ENCODE measurements around the gene FGG. TPM values are rescaled to one million over a fixed set of nuclear protein-coding genes. Genes with fewer than 3 reads are reported as not detected.

The FGG gene
- total RNA-seq, 4 donors from 2014 or later = not detected

DNA sequence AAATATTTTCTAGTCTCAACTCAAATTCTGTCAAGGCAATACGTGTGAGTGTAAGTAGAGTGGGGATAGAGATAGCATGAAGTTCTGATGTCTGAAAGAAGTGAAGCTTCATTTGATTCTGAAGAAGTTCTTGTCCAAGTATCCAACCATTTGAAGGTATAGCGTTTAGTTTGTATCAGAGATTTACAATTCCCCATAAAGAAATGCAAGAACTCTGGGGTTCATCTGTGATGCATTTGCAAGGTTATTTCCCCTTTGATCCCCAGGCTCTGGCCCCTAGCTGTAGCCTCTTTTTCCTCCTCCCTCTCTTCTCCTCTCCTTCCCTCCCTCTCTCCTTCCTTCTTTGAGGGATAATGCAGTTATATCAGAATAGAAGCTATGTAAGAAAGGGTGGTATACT, 29.7 kb downstream of the FGG start:
- no peak for DNase-seq
- no peak overlapping the region for H3K4me3 ChIP-seq
- WGBS, 2 donors = 51 to 83% methylated on average over 2 of the region's 2 CpGs
- TF ChIP-seq POLR2A (IDR thresholded peaks at IDR 0.05) (no peak), CTCF (IDR thresholded peaks at IDR 0.05) (no peak)
- H3K4me1 ChIP-seq = no peaks in the 10 kb centered on the region
- no peaks in the 10 kb centered on the region for H3K9me3 ChIP-seq
- intact Hi-C loops (cut with DNase I) = no loop called here
- H3K36me3 ChIP-seq = no peaks in the 10 kb centered on the region
- no peak overlapping the region for H3K27ac ChIP-seq
- no peaks in the 10 kb centered on the region for H3K27me3 ChIP-seq

GRCh38 chr4:154579927-154580326, 32.5 kb downstream of the FGG start:
- DNase-seq = no peak
- H3K36me3 ChIP-seq = no peaks in the 10 kb centered on the region
- H3K4me1 ChIP-seq = no peaks in the 10 kb centered on the region
- peaks cover 0 to 7% (median 0%) of the 10 kb centered on the region in 4 donors for H3K27me3 ChIP-seq
- H3K27ac ChIP-seq = no peak overlapping the region
- intact Hi-C loops (cut with DNase I) = no loop called here
- TF ChIP-seq CTCF (IDR thresholded peaks at IDR 0.05) = no peak
- no peak for TF ChIP-seq POLR2A (IDR thresholded peaks at IDR 0.05)
- no peaks in the 10 kb centered on the region for H3K9me3 ChIP-seq
- no peak overlapping the region for H3K4me3 ChIP-seq

- no peaks in the 10 kb centered on the region for H3K9me3 ChIP-seq
- H3K4me3 ChIP-seq = no peak overlapping the region
- DNase-seq = no peak
- no peaks in the 10 kb centered on the region for H3K36me3 ChIP-seq
- TF ChIP-seq POLR2A (IDR thresholded peaks at IDR 0.05) (no peak), CTCF (IDR thresholded peaks at IDR 0.05) (no peak)
- H3K4me1 ChIP-seq = no peaks in the 10 kb centered on the region
- H3K27ac ChIP-seq = no peak overlapping the region
- intact Hi-C loops (cut with DNase I) = no loop called here
- WGBS, 2 donors = 45 to 65% methylated on average over 1 of the region's 1 CpG
- peaks cover 0 to 7% (median 0%) of the 10 kb centered on the region in 4 donors for H3K27me3 ChIP-seq
Observed at GRCh38 chr4:154578919-154579318, 33.5 kb downstream of the FGG start.

- Histone ChIP-seq H3K36me3 (no peaks in the 10 kb centered on the region), H3K27ac (no peak overlapping the region), H3K27me3 (peaks cover 0 to 7% (median 0%) of the 10 kb centered on the region in 4 donors), H3K9me3 (no peaks in the 10 kb centered on the region), H3K4me1 (no peaks in the 10 kb centered on the region), H3K4me3 (no peak overlapping the region)
- intact Hi-C loops (cut with DNase I) = no loop called here
- no peak for TF ChIP-seq POLR2A (IDR thresholded peaks at IDR 0.05)
- TF ChIP-seq CTCF (IDR thresholded peaks at IDR 0.05) = no peak
- DNase-seq = no peak
- 74 to 79% methylated on average over 2 of the region's 2 CpGs for WGBS, 2 donors
Observed at GRCh38 chr4:154577324-154577723, 35.1 kb downstream of the FGG start.

DNA sequence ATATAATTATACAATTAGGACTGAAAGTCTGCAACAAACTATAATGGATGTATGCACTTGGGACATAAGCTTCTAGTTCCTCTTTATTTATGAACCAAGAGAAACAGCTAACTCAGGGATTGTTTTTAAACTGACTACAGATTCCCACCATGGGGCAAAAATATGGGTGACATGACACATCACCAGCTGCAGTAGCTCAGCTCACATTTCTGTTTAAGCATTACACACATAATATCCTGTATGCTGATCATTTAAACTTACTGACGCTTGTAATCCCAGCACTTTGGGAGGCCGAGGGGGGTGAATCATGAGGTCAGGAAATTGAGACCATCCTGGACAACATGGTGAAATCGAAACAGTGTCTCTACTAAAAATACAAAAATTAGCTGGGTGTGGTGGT, 38.1 kb downstream of the FGG start:
- no peak for DNase-seq
- WGBS, 2 donors = 46 to 72% methylated on average over 3 of the region's 3 CpGs

More for the DNA sequence above, 38.1 kb downstream of the FGG start:
- intact Hi-C loops (cut with DNase I) = no loop called here
- Histone ChIP-seq H3K4me3 (no peak overlapping the region), H3K9me3 (no peaks in the 10 kb centered on the region), H3K27ac (no peak overlapping the region), H3K27me3 (peaks cover 0 to 7% (median 0%) of the 10 kb centered on the region in 4 donors), H3K4me1 (no peaks in the 10 kb centered on the region), H3K36me3 (no peaks in the 10 kb centered on the region)
- TF ChIP-seq POLR2A (IDR thresholded peaks at IDR 0.05) (no peak), CTCF (IDR thresholded peaks at IDR 0.05) (no peak)

Data from esophagus squamous epithelium (tissue), 5 donors.